A549 treated with CpdA at 1 μM for 4 hours (cell line): ENCODE data around the gene SETD2. TPM values are rescaled to one million over a fixed set of nuclear protein-coding genes. Genes with fewer than 3 reads are reported as not detected.

Experiments used
- total RNA-seq: library from RNA; stranded (reverse); fragments of 200-300 nt; extraction: Qiagen RNA extraction; gene quantifications from 5 replicates; pipeline ENCODE4 v1.2.3, GENCODE V29; 2022; ENCODE audit warnings: low read depth

SETD2 gene, protein sequence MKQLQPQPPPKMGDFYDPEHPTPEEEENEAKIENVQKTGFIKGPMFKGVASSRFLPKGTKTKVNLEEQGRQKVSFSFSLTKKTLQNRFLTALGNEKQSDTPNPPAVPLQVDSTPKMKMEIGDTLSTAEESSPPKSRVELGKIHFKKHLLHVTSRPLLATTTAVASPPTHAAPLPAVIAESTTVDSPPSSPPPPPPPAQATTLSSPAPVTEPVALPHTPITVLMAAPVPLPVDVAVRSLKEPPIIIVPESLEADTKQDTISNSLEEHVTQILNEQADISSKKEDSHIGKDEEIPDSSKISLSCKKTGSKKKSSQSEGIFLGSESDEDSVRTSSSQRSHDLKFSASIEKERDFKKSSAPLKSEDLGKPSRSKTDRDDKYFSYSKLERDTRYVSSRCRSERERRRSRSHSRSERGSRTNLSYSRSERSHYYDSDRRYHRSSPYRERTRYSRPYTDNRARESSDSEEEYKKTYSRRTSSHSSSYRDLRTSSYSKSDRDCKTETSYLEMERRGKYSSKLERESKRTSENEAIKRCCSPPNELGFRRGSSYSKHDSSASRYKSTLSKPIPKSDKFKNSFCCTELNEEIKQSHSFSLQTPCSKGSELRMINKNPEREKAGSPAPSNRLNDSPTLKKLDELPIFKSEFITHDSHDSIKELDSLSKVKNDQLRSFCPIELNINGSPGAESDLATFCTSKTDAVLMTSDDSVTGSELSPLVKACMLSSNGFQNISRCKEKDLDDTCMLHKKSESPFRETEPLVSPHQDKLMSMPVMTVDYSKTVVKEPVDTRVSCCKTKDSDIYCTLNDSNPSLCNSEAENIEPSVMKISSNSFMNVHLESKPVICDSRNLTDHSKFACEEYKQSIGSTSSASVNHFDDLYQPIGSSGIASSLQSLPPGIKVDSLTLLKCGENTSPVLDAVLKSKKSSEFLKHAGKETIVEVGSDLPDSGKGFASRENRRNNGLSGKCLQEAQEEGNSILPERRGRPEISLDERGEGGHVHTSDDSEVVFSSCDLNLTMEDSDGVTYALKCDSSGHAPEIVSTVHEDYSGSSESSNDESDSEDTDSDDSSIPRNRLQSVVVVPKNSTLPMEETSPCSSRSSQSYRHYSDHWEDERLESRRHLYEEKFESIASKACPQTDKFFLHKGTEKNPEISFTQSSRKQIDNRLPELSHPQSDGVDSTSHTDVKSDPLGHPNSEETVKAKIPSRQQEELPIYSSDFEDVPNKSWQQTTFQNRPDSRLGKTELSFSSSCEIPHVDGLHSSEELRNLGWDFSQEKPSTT (N-terminal part only)
- 17.7 to 27.3 TPM (median 18.5 TPM) in 5 replicates for total RNA-seq

DNA sequence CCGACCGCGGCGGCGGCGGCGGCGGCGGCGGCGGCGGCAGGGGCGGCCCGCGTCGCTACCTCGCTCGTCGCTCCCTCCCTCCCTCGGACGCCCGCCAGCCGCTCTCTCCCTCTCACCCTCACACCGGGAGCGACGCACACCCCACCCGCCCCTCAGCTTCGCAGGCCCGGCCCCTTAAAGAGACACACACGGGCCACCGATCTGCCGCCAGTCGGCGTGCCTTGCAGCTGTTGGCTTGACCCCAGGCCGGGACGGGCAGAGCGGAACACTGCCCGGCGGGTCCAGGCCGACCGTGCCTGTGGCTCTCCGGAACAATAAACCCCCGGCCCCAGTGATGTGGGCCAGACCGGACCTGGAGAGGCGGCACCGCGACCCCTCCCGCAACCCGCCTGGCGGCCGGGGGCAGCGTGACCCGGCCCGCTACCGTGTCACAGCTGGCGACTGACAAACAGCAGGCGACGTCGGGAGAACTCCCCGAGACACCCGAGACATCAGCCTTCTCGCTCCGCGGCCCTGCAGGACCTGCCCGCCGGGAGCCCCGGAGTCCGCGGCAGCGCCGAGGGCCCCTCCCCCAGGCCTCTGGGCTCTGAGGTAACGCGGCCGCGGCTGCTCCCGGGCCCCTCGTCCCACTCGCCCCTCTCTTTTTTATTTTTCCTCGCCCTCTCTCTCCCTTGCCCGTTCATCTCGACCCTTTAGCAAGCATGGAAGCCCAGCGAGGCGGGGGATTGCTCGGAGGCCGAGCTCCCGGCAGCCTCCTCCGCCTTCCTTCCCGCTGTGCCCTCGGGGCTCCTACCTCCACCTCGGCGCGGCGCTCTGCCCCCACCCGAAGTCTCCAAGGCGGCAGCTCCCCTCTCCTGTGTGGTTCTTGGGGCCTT lies at the start of gene SETD2:
TSS of gene SETD2 (minus strand) at position 107 of the 875 bp plus-strand sequence. CDS start 189 bp downstream, outside the sequence.

DNA sequence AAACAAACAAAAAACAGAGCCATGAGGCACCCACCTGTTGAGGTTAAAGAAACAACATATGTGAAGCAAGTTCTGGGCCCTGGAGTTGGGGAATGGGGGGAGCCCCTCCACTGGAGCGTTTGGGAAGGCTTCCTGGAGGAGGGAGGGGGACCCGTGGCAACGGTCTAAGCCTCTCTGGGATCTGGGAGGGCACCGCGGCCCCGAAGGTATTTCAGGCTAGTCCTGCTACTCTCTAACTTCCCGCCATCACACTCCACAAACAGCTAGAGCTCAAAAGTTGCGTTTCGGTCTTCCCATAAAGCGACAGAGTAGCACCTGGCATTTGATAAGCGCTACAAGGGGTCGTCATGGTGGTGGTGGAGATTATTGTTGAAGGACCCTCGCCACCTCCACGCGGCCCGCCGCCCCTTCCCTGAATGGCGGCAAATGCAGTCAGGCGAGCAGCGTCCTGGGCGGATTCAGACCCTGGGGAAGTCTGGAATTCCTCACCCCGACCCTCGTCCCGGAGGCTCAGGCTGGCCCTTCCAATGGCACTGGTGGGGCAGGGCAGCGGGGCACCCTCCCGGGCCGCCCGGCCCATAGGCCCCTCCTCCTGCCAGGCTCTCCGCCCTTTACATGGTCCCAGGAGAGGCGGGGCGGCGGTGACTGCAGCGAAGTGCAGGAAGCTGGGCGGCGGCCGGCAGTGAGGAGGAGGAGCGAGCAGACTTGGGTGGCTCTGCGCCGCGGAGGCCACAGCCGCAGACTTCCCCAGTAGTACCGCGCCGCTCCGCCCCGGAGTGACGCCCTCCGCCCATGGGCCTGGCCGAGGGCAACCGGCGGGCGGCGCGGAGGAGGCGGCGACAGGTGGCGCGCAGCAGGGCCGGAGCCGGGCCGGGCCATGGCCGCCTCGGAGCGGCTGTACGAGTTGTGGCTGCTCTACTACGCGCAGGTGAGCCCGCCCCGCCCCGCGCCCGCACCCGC lies 184.6 kb downstream of the SETD2 start, which contains the start of gene NBEAL2:
TSS of gene NBEAL2 (plus strand) at position 682 of the 960 bp plus-strand sequence. CDS start at position 878, 196 bp downstream.

DNA sequence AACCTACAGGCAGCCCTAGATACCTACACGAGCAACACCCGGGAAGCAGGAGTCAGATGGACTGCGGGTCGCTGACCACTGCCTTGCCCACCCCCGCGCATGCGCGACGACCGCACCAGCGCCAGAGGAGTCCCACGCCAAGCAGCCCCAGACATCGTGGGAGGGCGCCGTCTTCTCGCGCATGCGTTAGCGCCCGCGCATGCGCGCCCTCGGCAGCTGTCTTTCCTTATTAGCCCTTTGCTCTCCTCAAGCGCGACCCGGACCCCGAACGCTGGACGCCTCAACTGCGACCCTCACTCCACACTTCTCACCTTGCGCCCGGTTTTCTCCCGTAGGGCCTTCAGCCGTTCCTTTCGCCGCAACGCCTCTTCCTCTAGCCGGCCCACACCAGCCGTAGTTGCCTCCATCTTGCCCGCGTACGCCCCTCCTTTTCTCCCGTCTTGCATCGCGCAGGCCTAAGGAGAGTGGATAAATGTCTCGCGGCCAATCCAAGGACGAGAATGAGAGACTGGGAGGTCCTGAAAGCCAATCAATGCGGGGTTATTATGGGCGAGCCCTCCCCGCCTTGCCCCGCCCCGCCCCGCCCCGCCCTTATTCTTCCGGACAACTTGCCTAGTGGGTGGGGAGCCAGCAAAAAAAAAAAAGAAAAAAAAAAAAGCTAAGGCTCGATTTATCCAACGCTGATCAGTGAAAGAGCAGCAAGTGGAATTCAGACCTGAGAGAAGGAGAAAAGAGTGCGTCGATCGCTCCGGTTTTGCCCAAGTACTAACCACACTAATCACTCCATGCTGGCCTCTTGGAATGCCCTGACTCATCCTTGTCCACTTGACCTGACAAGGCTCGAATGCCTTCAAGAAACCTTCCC lies 187.4 kb downstream of the SETD2 start, which contains the start of gene CCDC12:
TSS of gene CCDC12 (minus strand) at position 420 of the 865 bp plus-strand sequence. CDS start at position 407, 13 bp downstream.

Other genes starting within 250 kb of the SETD2 start
- 51.7 to 95.4 TPM (median 52.6 TPM) in 5 replicates for gene CCDC12, start 187.4 kb downstream of the SETD2 start, total RNA-seq
- 31.0 to 51.9 TPM (median 42.1 TPM) in 5 replicates for gene NBEAL2, start 184.4 kb downstream of the SETD2 start, total RNA-seq
- gene KIF9, start 118.7 kb upstream of the SETD2 start, total RNA-seq: 18.4 to 22.2 TPM (median 19.6 TPM) in 5 replicates
- gene KLHL18, start 118.8 kb upstream of the SETD2 start, total RNA-seq: 15.9 to 22.3 TPM (median 17.0 TPM) in 5 replicates
- gene PTPN23, start 216.9 kb upstream of the SETD2 start, total RNA-seq: 20.9 to 28.4 TPM (median 22.8 TPM) in 5 replicates